SK-N-SH (cell line): ENCODE measurements around the gene CKMT1B. TPM values are rescaled to one million over a fixed set of nuclear protein-coding genes. Genes with fewer than 3 reads are reported as not detected.
"Not testable (repeated sequence)": the region's sequence is repeated elsewhere in the genome, so short reads cannot be mapped to it uniquely, and the experiment has no call there.

ENCODE experiments used
- CTCF ChIA-PET: fragments of 300-600, 350-600 bp; formaldehyde crosslinking; extraction: SDS; loops from one replicate; lab custom pipeline; 2021; lab: Yijun Ruan, JAX
- POLR2A ChIA-PET: fragments of 350-600 bp; sonication (Branson Sonifier 250); formaldehyde crosslinking; extraction: SDS; loops from one replicate; lab custom pipeline; 2020; ENCODE audit warnings: antibody characterized with exemption, inconsistent platforms; lab: Yijun Ruan, JAX
- DNase-seq: peaks from one replicate; pipeline ENCODE4 v3.0.0; 2012
- H2AFZ ChIP-seq: fragments of 200-600 bp; sonication (generic); 2 replicates; pipeline ENCODE4 v1.8.1; 2016; ENCODE audit warnings: antibody characterized with exemption, mild to moderate bottlenecking, low read depth
- H3F3A ChIP-seq: fragments of 200-600 bp; sonication (generic); replicated peaks from 2 replicates; pipeline ENCODE3; 2016; ENCODE audit warnings: antibody characterized with exemption, mild to moderate bottlenecking; ENCODE audit not compliant: insufficient read depth
- H3K27ac ChIP-seq, 2 experiments: fragments of 200-500 bp in 1 of 2; fragments of 200-600 bp in 1 of 2; sonication (Bioruptor generic) in 1 of 2; sonication (generic), shearing (Covaris generic) in 1 of 2; 2 replicates each; pipeline versions ENCODE4 v1.5.1 to v1.6.1; 2014 to 2016; ENCODE audit warnings: low read depth in 2 of 2, inconsistent platforms in 1 of 2, low read length in 1 of 2, mild to moderate bottlenecking in 1 of 2, mixed read lengths in 1 of 2
- H3K27me3 ChIP-seq: fragments of 200-600 bp; sonication (generic), shearing (Covaris generic); 2 replicates; pipeline ENCODE4 v1.6.1; 2016; ENCODE audit warnings: mixed run types; ENCODE audit not compliant: insufficient read depth
- H3K36me3 ChIP-seq, 2 experiments: fragments of 200-500 bp in 1 of 2; fragments of 200-600 bp in 1 of 2; sonication (Bioruptor generic) in 1 of 2; sonication (generic) in 1 of 2; replicated peaks in 1 of 2; 2 replicates each; pipeline versions ENCODE3 to v1.5.1; 2014 to 2016; ENCODE audit warnings: low read length in 1 of 2, mild to moderate bottlenecking in 1 of 2; ENCODE audit not compliant: insufficient read depth in 2 of 2, control insufficient read depth in 1 of 2
- H3K4me1 ChIP-seq, 2 experiments: fragments of 200-500 bp in 1 of 2; fragments of 200-600 bp in 1 of 2; sonication (Bioruptor generic) in 1 of 2; sonication (generic), shearing (Covaris generic) in 1 of 2; 2 replicates each; pipeline versions ENCODE4 v1.5.1 to v1.6.1; 2014 to 2016; ENCODE audit warnings: low read depth in 1 of 2, low read length in 1 of 2, mixed run types in 1 of 2; ENCODE audit not compliant: insufficient read depth in 2 of 2, control insufficient read depth in 1 of 2
- H3K4me2 ChIP-seq: fragments of 200-600 bp; sonication (generic), shearing (Covaris generic); 2 replicates; pipeline ENCODE4 v1.6.1; 2017; ENCODE audit warnings: mixed run types
- H3K4me3 ChIP-seq, 2 experiments: fragments of 200-500 bp in 1 of 2; fragments of 200-600 bp in 1 of 2; sonication (Bioruptor generic) in 1 of 2; sonication (generic), shearing (Covaris generic) in 1 of 2; 2 replicates each; pipeline versions ENCODE4 v1.5.1 to v1.8.1; 2014 to 2016; ENCODE audit warnings: low read depth in 2 of 2, inconsistent platforms in 1 of 2, low read length in 1 of 2, mild to moderate bottlenecking in 1 of 2, mixed read lengths in 1 of 2, moderate library complexity in 1 of 2
- H3K79me2 ChIP-seq: fragments of 200-600 bp; sonication (generic); 2 replicates; pipeline ENCODE4 v1.8.1; 2017; ENCODE audit warnings: mild to moderate bottlenecking; ENCODE audit not compliant: insufficient read depth
- H3K9ac ChIP-seq: fragments of 200-600 bp; sonication (generic); 2 replicates; pipeline ENCODE4 v1.6.1; 2017; ENCODE audit warnings: mixed run types
- H3K9me2 ChIP-seq: fragments of 200-600 bp; sonication (generic); 2 replicates; pipeline ENCODE4 v1.6.1; 2017; ENCODE audit warnings: mixed run types
- H3K9me3 ChIP-seq: fragments of 200-600 bp; sonication (generic); 2 replicates; pipeline ENCODE4 v1.6.1; 2017; ENCODE audit warnings: mixed run types, mild to moderate bottlenecking, moderate library complexity
- H4K20me1 ChIP-seq: fragments of 200-600 bp; sonication (generic); 2 replicates; pipeline ENCODE4 v1.6.1; 2017; ENCODE audit warnings: mild to moderate bottlenecking, mixed run types; ENCODE audit not compliant: insufficient read depth
- WGBS: methylation state at CpG from one replicate; pipeline ENCODE4 v1.1.6; 2017; ENCODE audit warnings: low lambda C conversion rate; 5-methylcytosine and 5-hydroxymethylcytosine counted together
- polyA plus RNA-seq, 3 experiments: library from polyadenylated mRNA; depleted of rRNA; stranded (reverse); fragments of >200 nt; gene quantifications; 2 replicates each; pipeline ENCODE4 v1.2.3, GENCODE V29; 2012

Gene CKMT1B
- polyA plus RNA-seq, 1 of the 3 experiments (the other 2 are of a cell fraction), result 1.8 TPM

DNA sequence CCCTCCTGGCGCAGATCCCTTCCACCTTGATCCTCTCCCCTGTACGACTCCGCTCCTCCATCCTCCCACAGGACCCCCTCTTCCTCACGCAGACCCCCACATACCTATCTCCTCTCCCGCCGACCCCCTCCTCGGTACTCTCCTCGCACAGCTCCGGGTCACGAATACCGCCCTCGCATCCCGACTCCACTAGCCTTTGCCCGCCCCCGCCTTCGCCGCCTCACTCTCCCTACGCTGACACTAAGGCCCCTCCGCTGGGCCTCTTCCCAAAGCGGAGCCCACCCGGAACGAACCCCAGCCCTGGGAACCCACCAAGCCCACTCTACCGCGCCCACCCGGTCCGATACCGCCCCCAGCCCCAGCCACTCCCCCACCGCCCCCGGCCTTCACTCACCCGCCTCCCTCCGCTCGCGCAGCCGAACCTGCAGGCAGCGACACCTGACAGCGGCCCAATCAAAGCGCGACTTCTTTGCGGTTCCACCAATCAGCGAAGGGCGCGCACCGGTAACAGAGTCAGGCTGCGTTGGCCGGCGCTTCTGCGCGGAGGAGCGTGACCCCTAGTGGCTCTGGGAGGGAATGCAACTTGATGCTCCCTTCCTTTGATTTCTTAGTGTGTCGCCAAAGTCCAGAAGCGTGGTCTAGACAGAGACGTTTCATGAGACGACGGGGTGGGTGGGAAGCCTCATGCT, 3.9 kb upstream of the CKMT1B start, which contains the start of gene PPIP5K1:
PPIP5K1 (minus strand) TSS at position 431 of the 689 bp plus-strand sequence. CDS start 5,704 bp downstream, outside the sequence.
- DNase-seq, POLR2A ChIA-PET, H4K20me1 ChIP-seq, H3K4me3 ChIP-seq, H3K9me2 ChIP-seq, H2AFZ ChIP-seq, H3K27me3 ChIP-seq, H3K79me2 ChIP-seq, H3F3A ChIP-seq, H3K4me1 ChIP-seq, H3K36me3 ChIP-seq, H3K4me2 ChIP-seq, H3K9me3 ChIP-seq, H3K27ac ChIP-seq, H3K9ac ChIP-seq, CTCF ChIA-PET: not testable (repeated sequence)
- no CpG with 5 or more reads among the region's 54 CpGs for WGBS

- H3K9me3 ChIP-seq, DNase-seq, H3K4me3 ChIP-seq, H3F3A ChIP-seq, H3K27ac ChIP-seq, H3K4me1 ChIP-seq, H3K9ac ChIP-seq, H3K9me2 ChIP-seq, H2AFZ ChIP-seq, H3K27me3 ChIP-seq, POLR2A ChIA-PET, CTCF ChIA-PET, H3K79me2 ChIP-seq, H4K20me1 ChIP-seq, H3K4me2 ChIP-seq, H3K36me3 ChIP-seq: not testable (repeated sequence)
- 27% methylated on average over 4 of the region's 8 CpGs for WGBS
Measured at GRCh38 chr15:43592841-43593240, 986 bp upstream of the CKMT1B start.

DNA sequence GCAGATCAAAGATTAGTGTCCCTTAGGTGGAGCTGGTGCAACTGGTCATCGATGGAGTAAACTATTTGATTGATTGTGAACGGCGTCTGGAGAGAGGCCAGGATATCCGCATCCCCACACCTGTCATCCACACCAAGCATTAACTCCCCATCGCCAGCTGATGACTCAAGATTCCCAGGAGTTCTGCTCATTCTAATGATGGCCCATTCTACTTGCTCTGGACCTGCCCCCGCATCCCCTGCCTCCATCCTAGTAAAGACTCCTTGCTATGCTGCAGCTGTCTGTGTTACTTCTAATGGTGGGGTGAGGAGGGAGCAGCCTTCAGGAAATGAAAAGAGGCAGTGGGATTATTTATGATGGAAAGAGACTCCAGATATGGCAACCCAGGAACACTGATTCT, 5.3 kb downstream of the CKMT1B start:
- H3K36me3 ChIP-seq, H3K27ac ChIP-seq, H3K9ac ChIP-seq, H3K4me3 ChIP-seq, H4K20me1 ChIP-seq, H3K9me2 ChIP-seq, CTCF ChIA-PET, POLR2A ChIA-PET, H3K4me2 ChIP-seq, H3K4me1 ChIP-seq, DNase-seq, H3K79me2 ChIP-seq, H3K9me3 ChIP-seq, H2AFZ ChIP-seq, H3F3A ChIP-seq, H3K27me3 ChIP-seq: not testable (repeated sequence)
- WGBS, result 66% methylated on average over 6 of the region's 6 CpGs

GRCh38 chr15:43600200-43600599, 6.4 kb downstream of the CKMT1B start:
- CTCF ChIA-PET, result not testable (repeated sequence)
- WGBS, result no CpG with 5 or more reads among the region's 2 CpGs

DNA sequence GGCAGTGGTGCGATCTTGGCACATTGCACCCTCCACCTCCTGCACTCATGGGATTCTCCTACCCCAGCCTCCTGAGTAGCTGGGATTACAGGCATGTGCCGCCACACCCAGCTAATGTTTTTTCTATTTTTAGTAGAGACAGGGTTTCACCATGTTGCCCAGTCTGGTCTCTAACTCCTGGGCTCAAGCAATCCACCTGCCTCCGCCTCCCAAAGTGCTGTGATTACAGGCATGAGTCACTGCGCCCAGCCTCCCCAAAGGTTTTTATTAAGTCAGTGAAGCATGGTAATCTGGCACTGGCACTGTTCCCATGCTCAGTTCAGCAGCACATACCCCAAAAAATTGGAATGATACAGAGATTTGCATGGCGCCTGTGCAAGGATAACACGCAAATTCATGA, 8.4 kb downstream of the CKMT1B start:
- H3K36me3 ChIP-seq, H3K9ac ChIP-seq, DNase-seq, H3K27me3 ChIP-seq, H4K20me1 ChIP-seq, H3K4me2 ChIP-seq, POLR2A ChIA-PET, H3F3A ChIP-seq, CTCF ChIA-PET, H3K4me1 ChIP-seq, H3K9me2 ChIP-seq, H3K27ac ChIP-seq, H3K4me3 ChIP-seq, H3K79me2 ChIP-seq, H3K9me3 ChIP-seq, H2AFZ ChIP-seq: not testable (repeated sequence)
- WGBS, result 77% methylated on average over 6 of the region's 6 CpGs

More at GRCh38 chr15:43600200-43600599, 6.4 kb downstream of the CKMT1B start:
- H3K4me3 ChIP-seq, POLR2A ChIA-PET, H3F3A ChIP-seq, DNase-seq, H4K20me1 ChIP-seq, H3K9me3 ChIP-seq, H2AFZ ChIP-seq, H3K4me1 ChIP-seq, H3K9me2 ChIP-seq, H3K36me3 ChIP-seq, H3K27me3 ChIP-seq, H3K9ac ChIP-seq, H3K79me2 ChIP-seq, H3K27ac ChIP-seq, H3K4me2 ChIP-seq: not testable (repeated sequence)

DNA sequence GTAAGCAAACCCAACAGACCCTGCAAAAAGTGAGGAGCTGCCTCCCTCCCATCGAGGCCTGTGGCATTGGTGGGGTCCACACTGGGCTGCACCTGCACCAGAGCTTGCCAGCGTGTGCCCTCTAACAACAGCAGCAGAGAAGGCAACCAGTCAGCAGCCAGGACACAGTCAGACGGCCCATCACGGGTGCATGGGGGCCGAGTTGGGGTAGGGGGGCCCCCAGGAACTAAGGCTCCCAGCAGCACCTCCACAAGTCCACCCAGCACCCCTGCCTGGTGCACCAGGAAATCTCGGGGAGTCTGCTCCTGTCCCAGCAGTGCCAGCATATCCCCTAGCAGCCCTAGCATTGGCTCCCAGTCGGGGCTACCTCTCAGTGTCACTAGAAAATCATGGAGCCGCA, 23.9 kb downstream of the CKMT1B start:
- H3K27ac ChIP-seq, H3F3A ChIP-seq, H3K9ac ChIP-seq, H3K4me2 ChIP-seq, H2AFZ ChIP-seq, H3K9me3 ChIP-seq, DNase-seq, H3K27me3 ChIP-seq, H3K79me2 ChIP-seq, H3K36me3 ChIP-seq, H3K4me3 ChIP-seq, POLR2A ChIA-PET, H3K4me1 ChIP-seq, CTCF ChIA-PET, H4K20me1 ChIP-seq, H3K9me2 ChIP-seq: not testable (repeated sequence)
- WGBS, result no CpG with 5 or more reads among the region's 8 CpGs
